Breast epithelium (tissue), 3 donors: ENCODE measurements around the gene ADCY5.

Source experiments
- CTCF ChIP-seq, 3 donors: fragments of 450-650 bp; IDR thresholded peaks; one replicate each; pipeline ENCODE4 v1.5.1; 2016 to 2017; ENCODE audit warnings: antibody characterized with exemption in 3 of 3, mild to moderate bottlenecking in 3 of 3, moderate library complexity in 3 of 3
- POLR2A ChIP-seq: fragments of 450-650 bp; IDR thresholded peaks from one replicate; pipeline ENCODE4 v1.6.1; 2016; ENCODE audit warnings: antibody characterized with exemption, mild to moderate bottlenecking, moderate library complexity

GRCh38 chr3:123442908-123443307 is 6.0 kb downstream of the ADCY5 start:
- TF ChIP-seq CTCF (IDR thresholded peaks at IDR 0.05) (no peak), POLR2A (no peak)
